Calu3 (cell line): ENCODE data around the gene CRYZL1. TPM values are rescaled to one million over a fixed set of nuclear protein-coding genes. Genes with fewer than 3 reads are reported as not detected.

Experiments used
- BruUV-seq: library from RNA; stranded (reverse); fragments of 400-500 nt; replicated peaks from 2 replicates; lab custom pipeline; 2021; lab: Mats Ljungman, UMichigan
- CTCF ChIA-PET: fragments of 300-600 bp; sonication (Branson Sonifier 250); formaldehyde crosslinking; loops from one replicate; lab custom pipeline; 2022; ENCODE audit warnings: antibody characterized with exemption; lab: Charles Lee
- DNase-seq: peaks from one replicate; pipeline ENCODE4 v3.0.0; 2022
- H3K27ac Mint-ChIP-seq: one replicate; pipeline ENCODE4 v1.8.0; 2022; ENCODE audit warnings: mixed read lengths; ENCODE audit not compliant: unreplicated experiment
- H3K27me3 Mint-ChIP-seq: one replicate; pipeline ENCODE4 v1.8.0; 2022; ENCODE audit warnings: mixed read lengths; ENCODE audit not compliant: unreplicated experiment
- H3K36me3 Mint-ChIP-seq: one replicate; pipeline ENCODE4 v1.8.0; 2022; ENCODE audit warnings: mild to moderate bottlenecking, moderate library complexity, mixed read lengths; ENCODE audit not compliant: insufficient read depth, unreplicated experiment
- H3K4me1 Mint-ChIP-seq: one replicate; pipeline ENCODE4 v1.8.0; 2022; ENCODE audit warnings: mild to moderate bottlenecking, low read depth, mixed read lengths; ENCODE audit not compliant: unreplicated experiment
- H3K4me3 Mint-ChIP-seq: one replicate; pipeline ENCODE4 v1.8.0; 2022; ENCODE audit warnings: mild to moderate bottlenecking, low read depth, moderate library complexity, mixed read lengths; ENCODE audit not compliant: unreplicated experiment
- H3K9me3 Mint-ChIP-seq: one replicate; pipeline ENCODE4 v1.8.0; 2022; ENCODE audit warnings: low read depth, mixed read lengths; ENCODE audit not compliant: unreplicated experiment
- intact Hi-C: fragments of 100-400 bp; cut with micrococcal nuclease; formaldehyde crosslinking; loops from one replicate; pipeline ENCODE4 v1.10.0; 2022; ENCODE audit not compliant: unreplicated experiment
- total RNA-seq: library from RNA; stranded (reverse); gene quantifications from 2 replicates; pipeline ENCODE4 v1.2.3, GENCODE V29; 2022
- TF ChIP-seq, protein P1 (sequence below): fragments of 200-600 bp; IDR thresholded peaks from one replicate; pipeline ENCODE4 v1.8.0; 2022; ENCODE audit warnings: antibody characterized with exemption; ENCODE audit not compliant: unreplicated experiment

The CRYZL1 gene
- total RNA-seq, 1 experiment from 2014 or later: 22.1 TPM

DNA sequence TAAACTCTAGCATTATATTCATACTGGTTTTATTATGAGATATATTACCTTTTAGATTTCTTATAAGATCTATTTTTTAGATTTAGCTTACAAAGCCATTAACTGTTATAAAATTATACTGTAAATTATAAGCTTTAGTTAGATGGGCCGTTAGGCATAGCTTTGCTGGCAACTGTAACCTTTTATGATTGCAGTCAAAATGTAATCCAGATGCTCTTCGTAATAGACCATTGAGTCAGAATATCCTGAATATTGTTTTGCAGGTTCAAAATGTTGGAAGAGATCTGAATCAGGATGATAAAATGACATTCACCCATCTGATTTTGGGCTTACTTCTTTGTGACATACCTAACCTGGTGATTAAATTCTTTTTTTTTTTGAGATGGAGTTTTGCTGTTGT is 21.7 kb upstream of the CRYZL1 start:
- no peak overlapping the region for H3K27ac Mint-ChIP-seq
- H3K36me3 Mint-ChIP-seq: no peaks in the 10 kb centered on the region

DNA sequence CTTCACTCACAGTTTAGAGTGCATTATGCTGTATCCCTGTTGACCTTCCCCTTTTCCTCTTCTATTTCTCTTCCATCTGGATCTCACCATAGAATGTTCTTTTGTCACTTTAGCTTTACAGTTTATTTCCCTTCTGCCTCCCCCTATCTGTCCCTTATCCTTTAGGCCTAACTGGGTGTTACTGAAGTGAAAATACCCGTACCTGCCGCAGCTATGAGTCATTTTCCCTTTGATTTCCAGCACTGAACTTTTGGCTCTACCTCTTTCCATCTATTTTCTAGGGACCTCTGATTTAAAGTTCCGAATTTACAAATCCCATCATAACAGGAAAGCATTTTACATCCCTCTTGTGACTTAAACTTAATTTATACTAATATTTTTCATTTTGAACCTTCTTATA is 20.5 kb upstream of the CRYZL1 start:
- H3K27ac Mint-ChIP-seq: peak overlapping the region; percentile 50
- no TSS peak for BruUV-seq
- peaks cover 4% of the 10 kb centered on the region for H3K36me3 Mint-ChIP-seq
- H3K9me3 Mint-ChIP-seq: no peaks in the 10 kb centered on the region
- CTCF ChIA-PET: no interaction called here
- intact Hi-C loops: no loop called here
- peak overlapping the region; percentile 17 for H3K4me3 Mint-ChIP-seq
- no peaks in the 10 kb centered on the region for H3K27me3 Mint-ChIP-seq
- TF ChIP-seq, protein P1, sequence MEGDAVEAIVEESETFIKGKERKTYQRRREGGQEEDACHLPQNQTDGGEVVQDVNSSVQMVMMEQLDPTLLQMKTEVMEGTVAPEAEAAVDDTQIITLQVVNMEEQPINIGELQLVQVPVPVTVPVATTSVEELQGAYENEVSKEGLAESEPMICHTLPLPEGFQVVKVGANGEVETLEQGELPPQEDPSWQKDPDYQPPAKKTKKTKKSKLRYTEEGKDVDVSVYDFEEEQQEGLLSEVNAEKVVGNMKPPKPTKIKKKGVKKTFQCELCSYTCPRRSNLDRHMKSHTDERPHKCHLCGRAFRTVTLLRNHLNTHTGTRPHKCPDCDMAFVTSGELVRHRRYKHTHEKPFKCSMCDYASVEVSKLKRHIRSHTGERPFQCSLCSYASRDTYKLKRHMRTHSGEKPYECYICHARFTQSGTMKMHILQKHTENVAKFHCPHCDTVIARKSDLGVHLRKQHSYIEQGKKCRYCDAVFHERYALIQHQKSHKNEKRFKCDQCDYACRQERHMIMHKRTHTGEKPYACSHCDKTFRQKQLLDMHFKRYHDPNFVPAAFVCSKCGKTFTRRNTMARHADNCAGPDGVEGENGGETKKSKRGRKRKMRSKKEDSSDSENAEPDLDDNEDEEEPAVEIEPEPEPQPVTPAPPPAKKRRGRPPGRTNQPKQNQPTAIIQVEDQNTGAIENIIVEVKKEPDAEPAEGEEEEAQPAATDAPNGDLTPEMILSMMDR: no peak
- peaks cover 26% of the 10 kb centered on the region for H3K4me1 Mint-ChIP-seq
- DNase-seq: no peak

More for the DNA sequence above, 21.7 kb upstream of the CRYZL1 start:
- Mint-ChIP-seq H3K4me1 (peaks cover 18% of the 10 kb centered on the region), H3K9me3 (no peaks in the 10 kb centered on the region), H3K4me3 (no peak overlapping the region), H3K27me3 (no peaks in the 10 kb centered on the region)
- TF ChIP-seq, protein P1: no peak
- CTCF ChIA-PET: no interaction called here
- no peak for DNase-seq
- intact Hi-C loops: no loop called here
- no TSS peak for BruUV-seq

DNA sequence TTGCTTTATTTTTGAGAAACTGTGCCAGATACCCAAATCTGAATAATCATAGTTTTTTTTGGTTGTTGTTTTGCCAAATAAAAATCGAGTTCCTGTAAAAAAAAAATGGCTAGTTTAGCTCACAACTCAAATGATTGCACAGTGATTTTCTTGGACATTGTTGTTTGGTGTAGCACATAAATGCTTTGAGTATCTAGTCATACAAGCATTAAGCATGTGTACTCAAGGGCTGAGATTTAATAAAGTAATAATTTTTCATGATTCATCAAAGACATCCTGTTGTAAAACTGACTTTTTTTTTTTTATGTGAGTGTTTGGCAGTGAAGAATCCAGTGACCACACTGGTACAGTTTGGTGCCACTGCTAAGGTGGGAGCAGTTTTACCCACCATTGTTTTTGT is 19.6 kb upstream of the CRYZL1 start:
- TF ChIP-seq, protein P1: no peak
- no TSS peak for BruUV-seq
- intact Hi-C loops: no loop called here
- Mint-ChIP-seq H3K4me3 (no peak overlapping the region), H3K4me1 (peaks cover 32% of the 10 kb centered on the region), H3K36me3 (peaks cover 6% of the 10 kb centered on the region), H3K27ac (no peak overlapping the region), H3K27me3 (no peaks in the 10 kb centered on the region), H3K9me3 (no peaks in the 10 kb centered on the region)
- CTCF ChIA-PET: no interaction called here
- no peak for DNase-seq

DNA sequence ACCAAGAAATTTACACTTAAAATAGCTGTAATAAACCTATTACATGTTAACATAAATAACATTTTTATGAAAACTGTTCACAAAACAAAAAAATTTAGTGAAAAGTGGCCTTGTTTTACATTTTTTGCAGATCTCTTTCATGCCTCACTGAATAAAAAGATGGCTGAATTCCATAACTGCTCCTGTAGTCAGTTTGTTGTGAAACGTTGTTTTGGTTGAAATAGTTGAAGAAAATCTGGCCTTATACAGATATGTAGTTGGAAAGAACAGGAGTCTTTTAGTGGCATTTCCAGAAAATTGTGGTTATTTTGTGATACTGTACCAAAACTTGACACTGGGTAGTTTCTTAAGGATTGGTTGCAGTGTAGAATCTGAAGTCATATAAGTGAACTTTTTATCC is 18.9 kb upstream of the CRYZL1 start:
- no TSS peak for BruUV-seq
- peaks cover 14% of the 10 kb centered on the region for H3K36me3 Mint-ChIP-seq
- TF ChIP-seq, protein P1: no peak
- H3K4me3 Mint-ChIP-seq: no peak overlapping the region
- CTCF ChIA-PET: no interaction called here
- H3K27me3 Mint-ChIP-seq: no peaks in the 10 kb centered on the region
- no peaks in the 10 kb centered on the region for H3K9me3 Mint-ChIP-seq
- intact Hi-C loops: no loop called here
- no peak overlapping the region for H3K27ac Mint-ChIP-seq
- peaks cover 39% of the 10 kb centered on the region for H3K4me1 Mint-ChIP-seq
- DNase-seq: no peak
